ENCODE results near the gene FRMD4B.

Gene FRMD4B

DNA sequence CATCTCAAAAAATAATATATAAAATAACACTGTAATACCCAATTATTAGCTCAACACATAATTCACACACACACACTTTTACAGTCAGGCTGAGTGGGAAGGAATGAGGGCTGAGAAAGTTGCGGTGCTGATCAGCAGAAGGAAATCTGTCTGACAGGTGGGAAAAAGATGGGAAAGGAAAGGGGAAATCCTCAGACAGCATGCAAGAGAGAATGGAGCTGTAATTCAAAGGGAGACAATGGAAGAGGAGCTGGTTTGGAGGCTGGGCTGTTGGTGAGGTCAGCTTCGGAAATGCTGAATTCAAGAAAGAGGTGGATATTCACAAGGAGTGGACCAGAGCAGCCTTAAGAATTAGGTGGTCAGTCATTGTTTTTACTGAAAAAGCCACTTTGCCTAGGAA is 141.8 kb downstream of the FRMD4B start:
- Histone ChIP-seq H3K9me3 (ENCODE audit: low read length) (no peaks in the 10 kb centered on the region), H2AFZ (ENCODE audit: low read length) (no peak overlapping the region), H3K27me3 (ENCODE audit: insufficient read depth, low read length) (no peaks in the 10 kb centered on the region), H3K79me2 (ENCODE audit: insufficient read depth, low read length) (no peaks in the 10 kb centered on the region), H3K9ac (ENCODE audit: low read length) (no peak overlapping the region), H3K4me1 (ENCODE audit: insufficient read depth, low read length, severe bottlenecking) (no peaks in the 10 kb centered on the region), H3K36me3 (ENCODE audit: insufficient read depth, low read length) (no peaks in the 10 kb centered on the region), H3K9me2 (ENCODE audit: low read depth, low read length) (no peaks in the 10 kb centered on the region), H3K27ac (ENCODE audit: low read depth, low read length, poor library complexity, severe bottlenecking) (no peak overlapping the region), H4K20me1 (ENCODE audit: insufficient read depth, low read length) (no peaks in the 10 kb centered on the region), H3K4me3 (ENCODE audit: low read depth, low read length, poor library complexity, severe bottlenecking) (no peak overlapping the region), H3K4me2 (ENCODE audit: low read length) (no peak overlapping the region), H3F3A (ENCODE audit: insufficient read depth, low read length) (no peaks in the 10 kb centered on the region)
- no peak for TF ChIP-seq EZH2 (IDR thresholded peaks at IDR 0.05; ENCODE audit: borderline replicate concordance, low read length)
- no peak for TF ChIP-seq CTCF (IDR thresholded peaks at IDR 0.05; ENCODE audit: low read length)

- H3K9me3 ChIP-seq (ENCODE audit: low read length): no peaks in the 10 kb centered on the region
- no peak overlapping the region for H3K4me2 ChIP-seq (ENCODE audit: low read length)
- H2AFZ ChIP-seq (ENCODE audit: low read length): no peak overlapping the region
- H3K4me3 ChIP-seq (ENCODE audit: low read depth, low read length, poor library complexity, severe bottlenecking): no peak overlapping the region
- H3K4me1 ChIP-seq (ENCODE audit: insufficient read depth, low read length, severe bottlenecking): no peaks in the 10 kb centered on the region
- no peaks in the 10 kb centered on the region for H3K79me2 ChIP-seq (ENCODE audit: insufficient read depth, low read length)
- TF ChIP-seq CTCF (IDR thresholded peaks at IDR 0.05; ENCODE audit: low read length) (no peak), EZH2 (IDR thresholded peaks at IDR 0.05; ENCODE audit: borderline replicate concordance, low read length) (no peak)
- no peaks in the 10 kb centered on the region for H3K27me3 ChIP-seq (ENCODE audit: insufficient read depth, low read length)
- no peaks in the 10 kb centered on the region for H3K9me2 ChIP-seq (ENCODE audit: low read depth, low read length)
- H3F3A ChIP-seq (ENCODE audit: insufficient read depth, low read length): no peaks in the 10 kb centered on the region
- no peaks in the 10 kb centered on the region for H4K20me1 ChIP-seq (ENCODE audit: insufficient read depth, low read length)
- H3K27ac ChIP-seq (ENCODE audit: low read depth, low read length, poor library complexity, severe bottlenecking): no peak overlapping the region
- H3K9ac ChIP-seq (ENCODE audit: low read length): no peak overlapping the region
- no peaks in the 10 kb centered on the region for H3K36me3 ChIP-seq (ENCODE audit: insufficient read depth, low read length)
These were observed 144.1 kb downstream of the FRMD4B start for GRCh38 chr3:69241769-69242168.

DNA sequence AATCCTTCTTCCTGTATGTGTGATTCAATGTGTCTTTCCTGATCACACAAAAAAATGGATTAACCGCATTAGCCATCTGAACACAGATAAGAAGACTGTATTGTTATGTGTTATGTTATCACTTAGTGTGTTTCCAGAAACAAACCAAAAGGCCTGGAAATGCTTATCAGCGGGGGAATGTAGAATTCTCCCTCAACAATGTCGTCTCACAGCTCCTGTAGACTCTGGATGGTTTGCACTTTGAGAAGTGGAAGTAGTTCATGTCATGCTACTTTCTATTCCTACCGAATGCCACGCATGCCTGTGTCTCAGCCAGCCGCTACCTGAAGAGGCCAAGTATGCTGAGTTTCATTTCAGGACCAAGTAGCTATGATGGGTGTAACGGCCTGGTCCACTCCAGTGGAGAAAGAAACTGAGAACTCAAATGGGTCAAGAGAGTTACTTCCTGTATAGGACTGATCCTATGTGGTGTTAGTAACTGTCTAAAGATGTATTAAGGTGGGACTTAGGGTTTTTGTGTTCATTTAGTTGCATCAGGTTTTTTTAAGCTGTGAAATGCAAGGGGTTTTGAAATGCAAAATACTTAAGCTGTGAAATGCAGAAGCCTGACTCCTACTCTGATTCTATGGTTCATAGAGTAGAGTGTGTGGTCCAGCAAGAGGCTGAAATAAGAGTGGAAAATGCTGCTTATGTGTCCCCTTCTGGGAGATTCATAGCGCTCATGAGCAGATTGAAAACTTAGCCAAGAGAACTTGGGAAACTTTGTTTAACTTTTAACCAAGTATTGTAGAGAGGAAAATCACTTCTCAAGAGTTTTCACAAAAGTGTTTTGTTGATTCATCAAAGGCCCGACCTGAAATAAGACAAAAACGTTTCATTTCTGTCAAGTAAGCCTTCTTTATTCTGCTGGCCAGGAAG is 145.0 kb downstream of the FRMD4B start:
- TF ChIP-seq EZH2 (IDR thresholded peaks at IDR 0.05; ENCODE audit: borderline replicate concordance, low read length): no peak
- TF ChIP-seq CTCF (IDR thresholded peaks at IDR 0.05; ENCODE audit: low read length): no peak
- Histone ChIP-seq H3K9ac (ENCODE audit: low read length) (no peak overlapping the region), H4K20me1 (ENCODE audit: insufficient read depth, low read length) (no peaks in the 10 kb centered on the region), H3K9me3 (ENCODE audit: low read length) (no peaks in the 10 kb centered on the region), H3K27me3 (ENCODE audit: insufficient read depth, low read length) (no peaks in the 10 kb centered on the region), H3K79me2 (ENCODE audit: insufficient read depth, low read length) (no peaks in the 10 kb centered on the region), H3K27ac (ENCODE audit: low read depth, low read length, poor library complexity, severe bottlenecking) (no peak overlapping the region), H3K4me3 (ENCODE audit: low read depth, low read length, poor library complexity, severe bottlenecking) (no peak overlapping the region), H3K9me2 (ENCODE audit: low read depth, low read length) (no peaks in the 10 kb centered on the region), H3F3A (ENCODE audit: insufficient read depth, low read length) (no peaks in the 10 kb centered on the region), H3K4me2 (ENCODE audit: low read length) (no peak overlapping the region), H3K4me1 (ENCODE audit: insufficient read depth, low read length, severe bottlenecking) (no peaks in the 10 kb centered on the region), H2AFZ (ENCODE audit: low read length) (no peak overlapping the region), H3K36me3 (ENCODE audit: insufficient read depth, low read length) (no peaks in the 10 kb centered on the region)

Data from OCI-LY1 (cell line).